Left hindlimb (tissue), 1 donor: ENCODE results near the gene RBM19.
"Not testable (repeated sequence)": the region's sequence is repeated elsewhere in the genome, so short reads cannot be mapped to it uniquely, and the experiment has no call there.

Experiments
- DNase-seq: peaks from one replicate; pipeline ENCODE4 v3.0.0-alpha.2; 2018

Gene RBM19

DNA sequence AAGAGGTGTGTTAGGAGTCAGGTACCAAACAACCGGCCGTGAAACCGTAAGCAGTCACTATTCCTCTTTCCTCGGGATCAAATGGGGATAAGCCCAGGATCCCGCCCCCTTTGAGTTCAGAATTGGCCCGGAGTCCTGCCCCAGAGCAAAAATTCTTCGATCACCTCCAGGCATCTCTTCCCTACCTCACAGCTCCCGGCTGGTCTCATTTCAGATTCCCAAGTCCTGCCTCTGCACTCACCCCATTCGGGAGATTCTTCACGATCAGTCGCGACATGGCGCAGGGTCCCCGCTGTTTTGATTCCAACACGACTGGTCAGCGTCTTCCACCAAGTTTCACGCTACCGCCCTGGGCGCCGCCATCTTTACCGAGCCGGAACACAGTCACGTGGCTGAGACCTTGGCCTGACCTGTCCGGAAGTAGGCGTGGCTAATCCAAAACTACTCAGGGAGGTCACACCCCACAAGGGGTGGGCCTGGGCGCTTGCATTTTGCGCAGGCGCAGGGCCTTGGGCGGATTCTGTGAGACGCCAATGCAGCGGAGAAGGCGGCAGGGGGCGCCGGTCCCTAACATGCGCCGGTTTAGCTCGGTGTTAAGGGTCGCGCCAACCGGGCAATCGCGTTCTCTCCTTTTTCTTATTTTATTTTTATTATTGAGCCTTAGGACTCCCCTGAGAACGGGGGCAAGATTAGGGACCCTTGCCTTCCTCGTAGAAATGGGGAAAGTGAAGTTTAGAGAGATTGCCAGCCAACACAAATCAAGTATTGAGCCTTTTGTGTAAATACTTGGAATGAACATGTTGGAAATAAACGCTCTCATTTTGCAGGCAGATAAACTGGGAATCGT, at the start of gene RBM19:
Gene RBM19 (minus strand): TSS at position 375 of the 847 bp plus-strand sequence. CDS start 98 bp downstream, at position 277.
- peak; percentile 98 for DNase-seq

GRCh38 chr12:114015851-114016250, 49.7 kb upstream of the RBM19 start:
- DNase-seq = no peak

DNA sequence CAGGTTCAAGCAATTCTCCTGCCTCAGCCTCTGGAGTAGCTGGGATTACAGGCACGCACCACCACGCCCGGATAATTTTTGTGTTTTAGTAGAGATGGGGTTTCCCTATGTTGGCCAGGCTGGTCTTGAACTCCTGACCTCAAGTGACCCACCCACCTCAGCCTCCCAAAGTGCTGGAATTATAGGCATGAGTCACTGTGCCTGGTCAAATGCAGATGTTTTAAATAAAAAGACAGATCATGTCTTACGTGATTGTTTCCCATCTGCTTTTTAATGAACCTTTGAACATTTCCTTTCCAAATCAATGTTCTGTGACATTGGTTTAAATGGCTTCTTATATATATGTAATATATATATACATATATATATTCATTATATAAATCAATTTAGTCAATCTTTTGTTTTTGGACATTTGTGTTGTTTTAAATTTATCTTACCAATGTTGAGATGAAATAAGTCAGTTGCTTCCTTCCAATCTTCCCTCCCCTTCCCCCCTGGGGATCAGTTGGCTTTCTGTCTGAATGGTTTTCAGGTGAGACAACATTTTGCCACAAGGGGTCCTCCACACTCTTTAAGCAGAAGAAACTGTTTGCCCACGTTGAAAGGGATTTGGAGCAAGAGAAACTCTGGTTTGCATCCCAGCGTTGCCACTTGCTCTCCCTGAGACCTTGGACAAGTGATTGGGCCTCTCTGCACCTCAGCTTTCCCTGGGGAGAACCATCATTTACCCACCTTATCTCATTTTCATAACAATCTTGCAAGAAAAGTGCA, 47.6 kb upstream of the RBM19 start:
- DNase-seq = no peak

GRCh38 chr12:114012744-114013431, 46.8 kb upstream of the RBM19 start:
- DNase-seq = no peak

DNA sequence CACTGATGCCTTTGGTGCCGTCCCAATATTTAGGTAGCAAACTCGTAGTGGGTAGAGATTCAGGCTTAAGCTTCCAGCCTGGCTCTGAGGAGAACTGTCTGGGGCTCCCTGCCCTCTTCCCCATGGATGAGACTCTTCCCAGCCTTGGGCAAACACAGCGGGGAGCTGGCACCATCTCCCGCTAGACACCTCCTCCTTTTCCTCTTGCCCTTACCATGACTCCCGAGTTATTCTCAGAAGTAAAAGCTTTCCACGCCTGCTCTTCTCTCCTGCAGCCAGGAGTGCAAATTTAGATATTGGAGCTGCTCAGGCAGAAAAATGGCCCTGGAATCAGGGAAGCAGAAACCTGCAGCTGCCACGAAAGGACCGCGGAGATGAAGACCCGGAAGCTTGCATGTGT, 45.6 kb upstream of the RBM19 start:
- no peak for DNase-seq

GRCh38 chr12:114006482-114007425, 40.6 kb upstream of the RBM19 start:
- DNase-seq = no peak

DNA sequence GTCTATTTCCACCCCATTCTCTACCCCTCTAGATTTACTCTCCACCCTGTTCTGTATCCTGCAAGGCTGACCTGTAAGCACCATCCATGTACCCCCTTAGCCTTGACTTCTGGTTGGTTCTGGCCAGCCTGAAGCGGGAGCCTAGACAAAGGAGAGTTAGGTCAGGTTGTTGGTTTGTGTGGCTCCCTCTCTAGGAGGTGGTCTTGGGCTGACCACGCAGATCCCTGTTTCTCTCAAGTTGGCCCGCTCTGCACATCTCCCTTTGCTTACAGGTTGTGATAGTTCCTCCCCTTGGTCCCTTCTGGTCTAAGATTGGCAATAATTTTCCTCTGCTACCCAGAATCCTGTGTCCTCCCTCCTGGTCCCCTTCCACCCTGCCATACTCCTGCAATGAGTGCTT, 38.3 kb upstream of the RBM19 start:
- no peak for DNase-seq

DNA sequence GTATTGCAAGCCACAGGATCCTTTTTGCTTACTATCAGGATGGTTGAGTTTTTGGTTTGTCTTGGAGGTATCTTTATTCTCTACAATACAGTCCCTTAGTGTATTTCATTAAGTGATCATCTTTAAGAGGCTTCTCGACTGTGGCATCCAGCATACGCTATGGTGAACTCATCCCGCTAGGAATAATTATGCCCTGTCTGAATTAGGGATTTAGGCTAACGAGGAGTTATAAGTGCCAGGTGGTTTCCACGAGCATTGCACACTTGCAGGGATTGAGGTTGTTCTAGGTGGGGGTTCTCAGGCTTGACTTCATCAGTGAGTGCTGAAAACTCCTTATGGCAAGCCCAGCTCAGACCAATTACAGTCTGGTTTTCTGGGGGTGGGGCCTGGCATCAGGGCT, 37.2 kb upstream of the RBM19 start:
- DNase-seq = no peak

GRCh38 chr12:114001511-114002340, 35.6 kb upstream of the RBM19 start:
- DNase-seq = no peak

DNA sequence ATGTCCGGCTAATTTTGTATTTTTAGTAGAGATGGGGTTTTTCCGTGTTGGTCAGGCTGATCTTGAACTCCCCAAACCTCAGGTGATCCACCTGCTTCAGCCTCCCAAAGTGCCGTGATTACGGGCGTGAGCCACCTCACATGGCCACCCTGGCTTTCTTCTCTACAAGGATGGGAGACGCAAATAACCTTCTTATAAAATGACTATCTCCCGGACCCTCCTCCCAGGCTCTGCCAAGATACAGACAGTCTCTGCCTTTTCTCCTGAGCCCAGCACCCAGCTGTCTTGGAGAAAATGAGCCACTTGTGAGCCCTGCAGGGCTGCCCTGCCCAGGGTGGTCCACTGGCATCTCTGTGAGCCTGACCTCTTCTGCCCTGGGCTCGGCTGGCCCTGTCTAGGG, 34.7 kb upstream of the RBM19 start:
- DNase-seq = no peak

GRCh38 chr12:114000261-114000660, 34.1 kb upstream of the RBM19 start:
- not testable (repeated sequence) for DNase-seq

GRCh38 chr12:113997365-113997764, 31.2 kb upstream of the RBM19 start:
- DNase-seq = no peak

DNA sequence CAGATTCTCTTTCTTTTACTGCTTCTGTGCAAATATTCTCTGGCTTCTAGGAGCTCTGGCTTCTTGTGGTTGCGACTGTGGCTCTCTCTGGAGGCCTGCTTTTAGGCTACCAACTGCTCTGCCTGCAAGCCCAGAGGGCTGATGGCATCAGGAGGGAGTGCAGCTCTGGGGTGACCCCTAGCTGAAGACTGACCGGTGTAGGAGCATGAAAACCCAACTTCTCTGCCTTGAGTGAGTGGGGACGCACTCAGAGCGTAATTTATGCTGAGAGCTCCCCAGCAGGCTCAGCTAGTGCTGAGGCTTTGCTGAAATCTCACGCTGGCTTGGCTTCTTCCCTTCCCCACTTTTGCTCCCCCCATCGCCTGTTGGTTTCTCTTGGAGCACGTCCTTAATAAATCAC, 29.9 kb upstream of the RBM19 start:
- DNase-seq = no peak

GRCh38 chr12:113994051-113994450, 27.9 kb upstream of the RBM19 start:
- no peak for DNase-seq

- not testable (repeated sequence) for DNase-seq
Measured at GRCh38 chr12:113992751-113993150, 26.6 kb upstream of the RBM19 start.

DNA sequence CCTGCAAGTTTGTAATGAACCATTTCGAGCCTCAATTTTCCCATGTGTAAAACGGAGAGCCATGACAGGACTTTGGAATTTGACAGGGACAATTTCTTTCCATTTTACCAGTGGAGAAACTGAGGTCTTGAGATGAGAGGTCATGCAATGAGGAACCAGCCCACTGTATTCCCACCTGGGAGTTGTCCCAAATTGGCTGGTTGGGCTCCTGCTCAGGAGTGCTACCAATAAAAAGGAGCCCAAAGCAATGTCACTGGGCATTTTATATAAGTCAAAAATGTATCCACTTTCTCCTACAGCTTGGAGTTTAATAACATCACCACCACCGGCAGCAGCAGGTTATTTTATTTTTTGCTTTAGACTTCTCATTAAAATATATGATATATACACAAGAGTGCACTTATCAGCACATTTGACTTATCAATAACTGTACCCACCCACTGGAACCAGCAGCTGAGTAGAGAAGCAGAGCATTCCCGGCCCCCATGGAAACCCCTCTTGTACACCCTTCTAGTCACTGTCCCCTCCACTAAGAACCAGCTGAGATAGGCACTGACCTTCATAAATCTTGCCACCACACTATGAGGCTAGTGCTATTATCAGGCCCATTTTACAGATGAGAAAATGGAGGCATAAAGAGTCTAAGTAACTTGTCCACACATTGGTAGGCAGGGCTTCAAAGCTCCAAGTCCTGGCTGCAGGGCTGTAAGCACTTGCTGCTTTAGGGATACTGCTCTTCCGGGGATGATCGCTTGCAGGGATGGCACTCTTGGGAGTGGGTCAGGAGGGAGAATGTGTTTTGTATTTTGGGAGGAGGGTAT, 25.3 kb upstream of the RBM19 start:
- DNase-seq = no peak

DNA sequence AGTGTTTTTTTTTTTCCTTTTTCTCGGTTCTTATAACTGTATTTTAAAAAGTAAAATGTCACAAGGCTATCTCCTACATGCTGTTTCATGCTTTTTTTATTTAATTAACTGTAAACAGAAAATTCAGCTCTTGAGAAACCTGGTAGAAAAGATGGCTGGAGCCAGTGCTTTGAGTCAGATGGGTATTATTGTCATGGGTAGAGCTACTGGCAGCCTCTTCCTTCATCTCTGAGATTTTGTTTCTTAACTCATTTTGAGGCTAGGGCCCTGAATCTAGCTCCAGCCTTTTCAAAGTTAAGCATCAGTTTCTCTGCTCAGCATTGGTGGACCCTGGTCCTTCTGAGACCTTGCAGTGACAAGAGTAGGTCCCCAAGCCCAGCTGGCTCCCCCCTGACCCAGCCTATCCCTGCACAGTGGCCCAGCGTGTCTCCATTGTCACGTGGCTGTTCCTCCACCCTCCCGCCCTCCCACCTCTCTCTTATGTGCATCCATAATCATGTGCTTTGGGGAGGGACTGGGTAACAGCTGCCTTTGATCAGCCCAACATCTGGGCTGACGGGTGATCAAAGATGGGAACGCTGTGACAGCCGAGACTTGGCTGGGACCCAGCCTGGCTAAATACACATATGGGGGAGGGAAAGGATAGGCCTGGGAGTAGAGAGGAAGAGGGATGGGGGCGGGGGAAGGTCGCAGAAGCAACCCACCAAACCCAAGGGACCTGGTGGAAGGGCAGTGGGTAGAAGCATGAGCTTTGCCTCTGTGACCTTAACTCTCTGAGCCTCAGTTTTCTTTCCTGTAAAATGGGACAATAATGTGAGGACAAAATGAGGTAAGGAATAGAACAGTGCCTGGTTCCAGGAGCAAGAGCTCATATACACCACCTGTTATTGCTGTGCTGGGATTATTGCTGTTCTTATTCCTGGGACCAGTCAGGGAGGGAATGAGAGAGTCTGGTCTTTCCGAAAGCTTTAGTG, 24.4 kb upstream of the RBM19 start:
- peak; percentile 38 for DNase-seq

- no peak for DNase-seq
Measured at GRCh38 chr12:113988976-113989375, 22.9 kb upstream of the RBM19 start.

GRCh38 chr12:113988064-113988451, 21.9 kb upstream of the RBM19 start:
- no peak for DNase-seq
